Stomach smooth muscle (tissue), 2 donors: ENCODE results near the gene RAMACL.
"Not testable (repeated sequence)": the region's sequence is repeated elsewhere in the genome, so short reads cannot be mapped to it uniquely, and the experiment has no call there.

ENCODE experiments used
- H3K27ac ChIP-seq: one replicate; pipeline ENCODE4 v1.7.0; 2013; ENCODE audit warnings: mild to moderate bottlenecking, low read length, inconsistent platforms
- H3K27me3 ChIP-seq, 2 donors: one replicate each; pipeline ENCODE4 v1.7.0; 2013; ENCODE audit warnings: low read length in 2 of 2; ENCODE audit not compliant: insufficient read depth in 2 of 2, control insufficient read depth in 1 of 2
- H3K36me3 ChIP-seq, 2 donors: one replicate each; pipeline ENCODE4 v1.7.0; 2013; ENCODE audit warnings: low read length in 2 of 2; ENCODE audit not compliant: control insufficient read depth in 2 of 2, insufficient read depth in 2 of 2
- H3K4me1 ChIP-seq: one replicate; pipeline ENCODE4 v1.7.0; 2013; ENCODE audit warnings: low read length; ENCODE audit not compliant: control insufficient read depth, insufficient read depth
- H3K4me3 ChIP-seq, 2 donors: one replicate each; pipeline ENCODE4 v1.7.0; 2013; ENCODE audit warnings: low read length in 2 of 2
- H3K9ac ChIP-seq, 2 donors: one replicate each; pipeline ENCODE4 v1.7.0; 2013; ENCODE audit warnings: low read length in 2 of 2, mild to moderate bottlenecking in 1 of 2
- H3K9me3 ChIP-seq, 2 donors: one replicate each; pipeline ENCODE4 v1.7.0; 2013; ENCODE audit warnings: low read length in 2 of 2; ENCODE audit not compliant: control insufficient read depth in 2 of 2
- donor health status: healthy.
- donor health status: Pancreatic carcinoma.

Gene RAMACL

GRCh38 chr6:166539011-166539385 is 47.5 kb downstream of the RAMACL start:
- H3K4me3 ChIP-seq: not testable (repeated sequence)
- H3K36me3 ChIP-seq: peaks cover 0 to 11% of the 10 kb centered on the region in 2 donors

DNA sequence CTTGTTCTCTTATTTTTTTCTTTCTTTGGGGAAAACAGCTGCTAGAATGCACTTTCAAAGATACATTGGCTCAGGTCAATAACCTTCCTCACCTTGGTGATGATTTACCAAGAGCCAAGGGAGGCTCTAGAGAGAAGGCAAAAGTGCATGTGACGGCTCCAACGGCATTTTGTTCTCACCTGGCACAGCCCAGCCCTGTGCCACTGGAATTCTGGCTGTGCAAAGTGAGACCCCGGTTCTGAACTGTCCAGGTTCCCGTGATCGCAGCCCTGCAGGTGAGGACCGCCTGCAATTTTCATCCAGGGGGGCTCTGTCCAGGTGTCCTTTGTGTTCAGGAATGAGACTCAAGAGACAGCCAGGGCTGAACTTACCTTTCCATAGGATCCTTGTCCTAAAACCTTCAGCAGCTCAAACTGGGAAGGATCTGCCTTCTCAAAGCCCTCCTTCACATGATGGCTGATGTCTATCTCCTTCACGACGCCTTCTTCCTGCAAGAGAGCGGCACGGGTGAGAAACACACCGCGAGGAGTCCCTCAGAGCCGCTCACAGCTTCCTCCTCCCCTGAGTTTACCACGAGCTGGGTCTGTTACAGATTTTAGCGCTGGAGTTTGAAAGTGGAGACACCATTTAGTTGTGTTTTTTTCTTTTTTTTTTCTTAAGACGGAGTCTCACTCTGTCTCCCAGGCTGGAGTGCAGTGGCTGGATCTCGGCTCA is 48.0 kb downstream of the RAMACL start:
- Histone ChIP-seq H3K27me3 (no peaks in the 10 kb centered on the region), H3K36me3 (peaks cover 0 to 11% of the 10 kb centered on the region in 2 donors), H3K9me3 (no peaks in the 10 kb centered on the region), H3K27ac (no peak overlapping the region), H3K9ac (no peak overlapping the region), H3K4me3 (no peak overlapping the region), H3K4me1 (no peaks in the 10 kb centered on the region)

More at GRCh38 chr6:166539011-166539385, 47.5 kb downstream of the RAMACL start:
- H3K9me3 ChIP-seq, H3K27me3 ChIP-seq, H3K27ac ChIP-seq, H3K4me1 ChIP-seq, H3K9ac ChIP-seq: not testable (repeated sequence)

DNA sequence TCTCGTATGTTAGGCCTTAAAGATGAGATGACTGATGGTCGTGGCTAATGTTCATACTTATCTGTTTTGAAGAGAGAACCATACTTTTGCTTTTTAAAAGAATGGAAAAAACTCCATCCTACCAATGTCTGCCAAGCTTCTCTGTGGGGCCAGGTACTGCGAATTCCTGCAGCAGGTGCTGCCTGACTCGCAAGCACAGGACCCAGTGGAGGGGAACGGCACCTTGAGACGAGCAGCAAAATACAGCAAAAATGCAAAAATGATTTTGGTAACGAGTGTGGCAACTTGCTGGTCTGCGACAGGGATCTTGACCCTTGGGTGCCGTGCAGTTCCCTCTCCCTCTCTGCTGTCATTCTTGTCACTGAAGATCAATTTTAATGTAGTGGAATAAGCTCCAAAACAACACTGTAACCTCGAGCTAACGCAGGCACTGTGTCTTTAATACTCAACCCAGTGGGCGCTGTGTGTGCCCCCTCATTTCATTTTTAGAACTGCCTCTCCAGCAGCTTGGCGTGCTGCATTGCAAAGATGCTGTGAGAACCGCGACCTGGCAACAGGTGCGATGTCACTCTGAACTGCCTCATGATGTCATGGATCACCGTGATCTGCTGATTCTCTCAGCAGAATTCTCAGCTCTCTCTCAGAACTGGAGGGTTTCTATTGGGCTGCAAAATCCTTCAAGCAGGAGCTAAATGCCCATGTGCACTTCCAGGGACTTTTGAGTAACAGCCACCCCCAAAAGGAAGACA is 51.6 kb downstream of the RAMACL start:
- peaks cover 3 to 14% of the 10 kb centered on the region in 2 donors for H3K36me3 ChIP-seq
- no peak overlapping the region for H3K27ac ChIP-seq
- H3K9me3 ChIP-seq: no peaks in the 10 kb centered on the region
- H3K9ac ChIP-seq: no peak overlapping the region
- no peak overlapping the region for H3K4me3 ChIP-seq
- no peaks in the 10 kb centered on the region for H3K27me3 ChIP-seq
- H3K4me1 ChIP-seq: no peaks in the 10 kb centered on the region

- no peak overlapping the region for H3K4me3 ChIP-seq
- H3K4me1 ChIP-seq: no peaks in the 10 kb centered on the region
- no peaks in the 10 kb centered on the region for H3K9me3 ChIP-seq
- no peaks in the 10 kb centered on the region for H3K27me3 ChIP-seq
- H3K27ac ChIP-seq: no peak overlapping the region
- H3K9ac ChIP-seq: no peak overlapping the region
- H3K36me3 ChIP-seq: peaks cover 3 to 11% of the 10 kb centered on the region in 2 donors
Observed at GRCh38 chr6:166533205-166533824, 53.2 kb downstream of the RAMACL start.
